GM18505 (cell line): ENCODE measurements around the gene GRAP2.
"Not testable (repeated sequence)": the region's sequence is repeated elsewhere in the genome, so short reads cannot be mapped to it uniquely, and the experiment has no call there.

Experiments
- ATAC-seq: cut with Tn5 transposase; IDR thresholded peaks from one replicate; pipeline ENCODE4 v1.9.1; 2021; ENCODE audit not compliant: unreplicated experiment
- POLR2A ChIP-seq: IDR thresholded peaks from 4 replicates; pipeline ENCODE4 v1.6.1; 2011; ENCODE audit warnings: borderline replicate concordance; ENCODE audit not compliant: insufficient read depth, insufficient read length; ENCODE audit errors: extremely low read depth

The GRAP2 gene

DNA sequence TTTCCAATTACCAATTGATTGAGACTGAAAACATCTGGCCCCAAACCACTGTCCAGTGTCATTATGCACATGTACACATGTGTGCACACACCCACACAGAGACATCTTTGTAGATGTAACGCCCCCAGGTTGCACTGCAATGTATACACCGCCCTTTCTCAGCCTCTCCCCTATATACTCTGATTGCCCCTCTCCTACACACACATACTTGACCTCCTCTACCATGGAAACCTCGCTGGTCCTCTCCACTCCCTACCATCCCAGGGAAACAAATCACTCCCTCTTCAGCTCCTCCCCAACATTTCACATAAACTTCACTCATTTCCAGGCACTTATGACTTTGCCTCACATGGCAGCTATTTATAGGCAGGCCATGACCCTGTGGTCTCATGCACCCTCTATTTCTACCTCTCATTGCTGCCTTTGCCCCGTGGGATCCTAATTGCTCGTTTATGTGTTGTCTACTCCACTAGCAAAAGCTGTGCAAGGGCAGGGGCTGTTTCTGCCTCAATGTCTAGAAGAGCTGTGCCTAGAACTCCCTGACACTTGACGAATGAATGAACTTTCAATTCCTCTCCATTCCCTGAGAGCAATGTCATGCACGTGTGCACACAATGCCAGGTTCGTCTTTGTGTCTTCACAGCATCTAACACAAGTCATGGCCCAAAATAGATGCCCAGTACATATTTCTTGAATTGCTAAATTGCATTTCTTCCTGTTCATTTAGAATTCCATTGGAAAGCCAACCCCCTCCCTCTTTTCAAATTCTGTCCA is 49.3 kb downstream of the GRAP2 start:
- TF ChIP-seq POLR2A = no peak
- ATAC-seq = no peak

DNA sequence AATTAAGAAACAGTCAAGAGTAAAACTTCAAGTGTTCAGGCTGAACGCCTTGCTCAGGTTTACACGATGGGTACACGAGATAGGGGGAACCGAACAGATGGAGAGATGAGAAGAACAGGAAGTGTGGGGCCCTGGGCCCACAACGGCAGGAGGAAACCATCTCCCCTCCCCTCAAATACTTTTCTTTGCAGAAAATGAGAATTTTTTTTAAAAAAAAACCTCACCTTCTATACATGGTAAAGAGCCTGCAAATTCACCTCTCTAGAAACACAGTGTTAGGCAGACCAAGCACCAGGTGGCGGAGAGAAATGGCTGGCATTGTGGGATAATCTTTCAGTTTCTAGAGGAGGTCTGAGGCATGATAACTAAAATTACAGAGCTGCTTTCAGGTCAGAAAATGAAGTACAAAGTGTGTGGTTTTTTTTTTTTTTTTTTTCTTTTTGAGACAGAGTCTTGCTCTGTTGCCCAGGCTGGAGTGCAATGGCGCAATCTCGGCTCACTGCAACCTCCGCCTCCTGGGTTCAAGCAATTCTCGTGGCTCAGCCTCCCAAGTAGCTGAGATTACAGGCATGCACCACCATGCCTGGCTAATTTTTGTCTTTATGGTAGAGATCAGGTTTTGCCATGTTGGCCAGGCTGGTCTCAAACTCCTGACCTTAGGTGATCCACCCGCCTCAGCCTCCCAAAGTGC is 50.9 kb downstream of the GRAP2 start:
- ATAC-seq = not testable (repeated sequence)

DNA sequence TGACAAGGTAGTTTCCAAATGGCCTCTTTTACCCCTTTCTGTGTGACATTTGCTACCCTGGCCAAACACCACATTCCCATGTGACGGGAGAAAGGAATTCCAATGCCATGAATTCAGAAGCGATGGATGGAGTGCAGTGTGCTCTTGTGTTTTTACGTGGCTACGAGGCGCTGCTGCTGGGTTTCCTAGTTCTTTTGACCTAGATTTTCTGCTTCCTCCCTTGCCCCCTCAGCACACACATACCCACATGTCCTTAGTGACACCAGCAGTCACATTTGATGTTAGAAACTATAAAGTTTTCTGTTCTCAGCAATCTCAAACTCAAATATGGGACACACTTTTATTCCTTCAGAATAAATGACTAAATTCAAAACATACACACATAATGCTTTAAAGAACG is 51.5 kb downstream of the GRAP2 start:
- TF ChIP-seq POLR2A = no peak
- no peak for ATAC-seq

DNA sequence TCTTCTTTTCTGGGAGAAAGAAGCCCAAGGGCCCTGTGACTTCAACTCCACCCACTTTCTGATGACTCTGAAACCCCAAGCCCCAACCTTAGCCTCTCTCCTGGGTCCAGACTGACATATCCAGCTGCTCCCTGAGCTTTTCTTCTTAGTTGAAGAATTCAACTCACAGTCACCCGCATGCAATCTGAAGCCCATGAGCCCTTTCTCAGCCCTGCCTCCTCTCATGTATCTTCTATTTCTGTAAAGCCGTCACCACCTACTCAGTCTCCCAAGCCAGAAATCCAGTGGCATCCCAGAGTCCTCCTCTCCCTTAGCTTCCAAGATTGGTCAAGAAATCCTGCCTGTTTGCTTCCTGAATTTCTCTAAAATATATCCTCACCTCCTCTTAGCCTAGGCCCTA is 52.2 kb downstream of the GRAP2 start:
- no peak for TF ChIP-seq POLR2A
- no peak for ATAC-seq

DNA sequence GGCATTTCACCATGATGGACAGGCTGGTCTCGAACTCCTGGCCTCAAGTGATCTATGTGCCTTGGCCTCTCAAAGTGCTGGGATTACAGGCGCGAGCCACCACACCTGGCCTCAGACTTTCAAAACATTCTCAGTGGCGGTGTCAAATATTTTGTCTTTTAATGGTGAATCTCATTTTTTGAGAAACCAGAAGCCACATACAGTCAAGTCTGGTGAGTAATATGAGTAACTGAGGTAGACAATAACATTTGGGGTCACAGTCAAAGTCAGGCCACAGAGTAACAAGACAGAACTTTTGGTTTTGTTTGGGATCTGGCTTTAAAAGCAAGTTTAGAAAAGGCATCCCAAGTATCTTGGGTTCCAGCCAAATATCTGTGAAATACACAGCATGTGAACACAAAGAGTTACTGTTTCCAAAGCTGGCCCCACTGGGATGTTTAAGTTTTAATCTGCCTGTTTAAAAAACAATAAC is 53.7 kb downstream of the GRAP2 start:
- no peak for ATAC-seq
- no peak for TF ChIP-seq POLR2A

DNA sequence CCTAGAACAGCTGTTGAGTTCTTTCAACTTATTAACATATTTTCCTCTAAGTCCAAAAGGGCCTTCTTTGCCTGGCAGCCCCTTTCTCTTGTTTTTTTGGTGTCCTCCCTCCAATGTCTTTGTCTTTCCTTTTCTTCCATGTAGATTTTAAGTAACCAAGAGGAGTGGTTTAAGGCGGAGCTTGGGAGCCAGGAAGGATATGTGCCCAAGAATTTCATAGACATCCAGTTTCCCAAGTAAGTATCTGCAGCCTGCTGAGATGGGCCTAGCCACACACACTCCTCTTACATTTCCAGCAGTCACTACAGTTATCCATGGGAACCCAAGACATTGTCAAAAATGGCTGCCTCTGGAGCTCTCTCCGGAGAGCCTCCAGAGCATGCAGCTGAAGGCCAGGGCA is 54.8 kb downstream of the GRAP2 start:
- ATAC-seq = no peak
- no peak for TF ChIP-seq POLR2A

DNA sequence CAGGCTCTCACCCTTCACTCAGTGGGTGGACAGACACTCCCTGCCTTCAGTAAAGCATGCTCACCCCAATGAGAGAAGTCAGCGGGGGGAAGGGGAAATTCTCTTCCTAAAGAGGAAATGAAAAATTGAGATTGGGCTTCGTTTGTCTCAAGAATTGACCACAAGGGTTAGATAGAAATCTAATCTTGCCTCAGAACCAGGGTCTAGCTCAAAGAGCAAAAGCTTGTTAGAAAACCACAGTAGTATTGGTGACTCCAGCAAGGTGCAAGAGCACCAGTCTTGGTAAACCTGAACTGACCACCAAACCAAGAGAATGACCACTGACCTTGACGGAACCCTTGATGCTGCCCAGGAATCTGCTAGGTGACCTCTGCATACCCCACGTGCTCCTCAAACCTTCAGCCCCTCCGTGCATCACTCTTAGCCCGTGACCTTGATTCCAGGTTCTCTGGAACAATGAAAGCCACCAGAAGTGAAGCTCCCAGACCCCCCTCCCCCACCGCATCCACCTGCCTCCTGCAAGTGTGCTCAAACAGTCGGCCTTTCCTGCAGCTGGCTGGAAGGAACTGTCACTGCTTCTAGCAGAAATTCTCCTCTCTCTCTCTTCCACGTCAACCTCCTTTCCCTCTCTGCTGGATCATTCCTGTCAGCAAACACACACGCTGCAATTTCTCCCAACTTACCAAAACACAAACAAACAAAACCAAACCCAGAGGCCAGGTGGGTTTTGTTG is 56.2 kb downstream of the GRAP2 start:
- no peak for ATAC-seq
- no peak for TF ChIP-seq POLR2A

DNA sequence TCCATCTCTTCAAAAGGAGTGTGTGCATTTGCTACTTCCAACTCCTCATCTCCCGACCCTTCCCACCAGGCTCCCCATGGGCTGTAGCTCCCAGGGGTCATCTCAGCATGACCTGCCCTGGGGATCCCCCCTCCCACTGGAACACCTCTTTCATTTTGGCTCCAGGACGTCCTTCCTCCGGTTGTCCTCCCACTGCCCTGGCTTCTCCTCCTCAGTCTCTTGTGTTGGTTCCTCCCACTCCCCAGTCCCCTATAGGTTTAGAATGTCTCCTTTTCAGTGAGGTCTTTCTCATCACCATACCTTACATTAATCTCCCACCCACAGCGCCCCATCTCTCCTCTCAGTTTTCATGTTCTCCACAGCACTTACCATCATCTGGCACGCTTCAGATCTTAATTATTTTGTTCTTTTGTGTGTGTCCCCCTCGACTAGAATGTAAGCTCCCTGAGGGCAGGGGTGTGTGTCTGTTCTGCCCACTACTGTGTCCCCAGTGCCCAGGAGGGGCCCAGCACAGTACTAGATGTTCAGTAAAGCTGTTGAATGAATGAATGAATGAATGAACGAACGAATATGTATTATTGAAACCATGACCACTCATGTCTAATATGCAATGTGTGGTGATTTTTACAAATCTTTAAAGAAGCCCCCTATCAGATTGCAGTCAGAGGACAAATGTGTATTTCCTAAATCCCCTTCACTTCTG is 57.3 kb downstream of the GRAP2 start:
- no peak for TF ChIP-seq POLR2A
- no peak for ATAC-seq

DNA sequence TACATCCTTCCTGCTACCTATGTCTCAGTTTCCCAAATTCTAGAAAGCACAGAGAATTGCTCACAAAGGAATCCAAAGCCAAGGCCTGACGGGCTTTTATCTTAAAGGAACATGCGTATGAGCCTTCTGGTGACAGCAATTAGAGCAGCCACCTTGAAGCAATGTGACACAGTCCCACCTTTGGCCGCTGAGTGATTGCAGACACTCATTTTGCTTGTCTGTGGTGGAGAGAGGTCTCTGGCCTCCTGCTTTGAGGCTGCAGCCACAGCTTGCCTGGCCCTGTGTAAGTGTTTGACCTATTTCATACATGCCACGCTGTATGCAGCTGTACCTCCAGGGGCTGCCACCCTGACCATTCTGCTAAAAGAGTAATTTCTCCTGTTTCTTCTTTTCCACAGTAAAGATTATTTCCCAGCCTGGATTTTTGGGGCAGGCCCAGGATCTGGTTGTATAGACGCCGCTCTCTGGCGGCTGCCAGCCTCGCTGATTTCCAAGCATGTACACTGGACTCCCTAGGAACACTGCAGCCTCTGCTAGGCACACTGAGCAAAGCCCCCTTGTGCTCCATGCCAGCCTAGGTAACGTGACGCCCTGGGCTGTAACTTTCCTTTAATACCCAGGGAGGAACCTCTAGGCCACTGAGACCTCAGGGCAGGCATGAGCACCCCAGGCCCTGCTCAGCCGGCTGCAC is 58.2 kb downstream of the GRAP2 start:
- no peak for TF ChIP-seq POLR2A
- no peak for ATAC-seq

DNA sequence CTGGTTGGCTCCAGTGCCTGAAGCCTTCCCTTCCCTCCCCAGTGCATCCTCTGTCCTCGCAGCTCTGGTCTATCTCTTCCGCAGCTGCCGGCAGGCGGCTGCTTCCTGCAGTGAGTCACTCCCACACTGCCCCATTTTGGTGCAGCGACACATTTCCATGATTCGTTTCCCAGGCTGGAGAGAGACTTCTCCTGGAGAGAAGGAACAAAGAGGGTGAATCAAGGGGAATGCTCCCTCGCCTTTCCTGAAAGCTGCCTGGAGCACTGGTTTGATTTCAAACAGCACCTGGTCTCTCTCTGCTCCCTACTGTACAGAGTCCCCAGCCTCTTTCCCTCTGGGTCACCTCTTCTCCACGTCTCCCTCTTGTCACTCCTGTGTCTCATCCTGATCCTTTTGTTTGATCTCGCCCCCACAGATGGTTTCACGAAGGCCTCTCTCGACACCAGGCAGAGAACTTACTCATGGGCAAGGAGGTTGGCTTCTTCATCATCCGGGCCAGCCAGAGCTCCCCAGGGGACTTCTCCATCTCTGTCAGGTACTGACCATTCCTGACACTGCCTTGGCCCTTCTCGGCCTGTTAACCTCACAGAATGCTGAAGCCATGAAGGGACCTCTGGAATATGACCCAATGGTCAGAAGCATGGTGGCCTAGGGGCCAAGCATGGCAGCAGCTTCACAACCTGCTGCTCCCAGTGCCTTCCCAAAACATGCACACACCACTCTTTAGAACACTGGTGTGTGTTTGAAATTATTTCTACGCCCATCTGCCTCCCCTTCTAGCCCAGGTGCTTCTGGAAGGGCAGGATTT is 59.0 kb downstream of the GRAP2 start, which contains the start of gene TMA7B:
Gene TMA7B, plus strand, starts transcription at position 758 of the 808 bp plus-strand sequence. CDS start 3,978 bp downstream, outside the sequence.
- ATAC-seq = no peak
- TF ChIP-seq POLR2A = no peak

DNA sequence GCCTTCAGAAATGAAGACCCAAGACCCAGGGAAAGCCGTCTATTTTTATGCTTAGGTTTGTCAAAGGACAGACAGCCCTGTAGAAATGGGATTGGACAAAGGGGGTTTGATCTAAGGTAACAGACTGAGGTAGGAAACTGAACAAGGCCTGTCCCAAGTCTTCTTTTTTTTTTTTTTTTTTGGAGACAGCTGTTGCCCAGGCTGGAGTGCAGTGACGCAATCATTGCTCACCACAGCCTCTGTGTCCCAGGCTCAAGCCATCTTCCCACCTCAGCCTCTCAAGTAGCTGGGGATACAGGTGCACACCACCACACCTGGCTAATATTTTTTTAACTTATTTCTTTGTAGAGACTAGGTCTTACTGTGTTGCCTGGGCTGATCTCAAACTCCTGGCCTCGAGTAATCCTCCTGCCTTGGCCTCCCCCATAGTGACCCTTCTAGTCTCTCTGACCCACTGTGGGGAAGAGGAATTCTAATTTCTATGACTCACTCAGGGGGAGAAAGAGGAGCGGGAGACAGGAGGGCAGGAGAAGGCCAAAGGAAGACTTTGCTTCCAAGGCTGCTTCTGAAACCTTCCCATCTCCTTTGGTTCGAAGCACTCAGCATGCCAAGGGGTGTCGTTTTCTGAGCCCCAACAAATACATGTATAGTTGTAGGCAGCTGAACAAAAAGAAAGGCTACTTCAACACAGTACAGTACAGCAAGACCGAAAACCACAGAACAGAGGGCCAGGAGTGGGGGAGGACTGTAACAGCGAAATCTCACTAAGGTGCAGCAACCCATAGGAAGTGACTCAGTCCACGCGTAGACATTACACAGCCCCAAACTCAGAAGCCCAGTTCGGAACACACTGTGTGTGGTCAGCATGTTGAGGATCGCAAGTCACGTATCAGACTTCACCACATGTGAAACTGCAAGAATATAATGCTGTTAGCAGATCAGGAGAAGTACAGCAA is 60.2 kb downstream of the GRAP2 start:
- TF ChIP-seq POLR2A = no peak
- ATAC-seq = peak; percentile 68
